Mesenteric fat pad (tissue), 1 donor: ENCODE data around the gene TRPC3. TPM values are rescaled to one million over a fixed set of nuclear protein-coding genes. Genes with fewer than 3 reads are reported as not detected.

Experiments
- DNase-seq: peaks from one replicate; pipeline ENCODE4 v3.0.0-alpha.2; 2020; ENCODE audit warnings: low spot score
- long read RNA-seq: library from polyadenylated mRNA; unstranded; transcript quantifications from one replicate; pipeline ENCODE4 v2.0.0, GENCODE V29; 2020
- total RNA-seq: library from RNA; stranded (reverse); fragmentation: NEBNext Ultra II Directional; extraction: Animal tissue kit (Norgen Biotek cat#: 25700); gene quantifications from one replicate; pipeline ENCODE4 v1.2.1, GENCODE V29; 2021
- donor health status: DM: yes; HTN: yes; CAD: no.

TRPC3 gene
- 0.48 TPM for total RNA-seq
- long read RNA-seq, partial matches to known transcripts, result 0 of 1 reads
- long read RNA-seq, other reads (novel, unspliced or antisense), result 1 of 1 reads

- no peak for DNase-seq
These were observed at the start of gene TRPC3 for GRCh38 chr4:121951521-121952110. TRPC3 (minus strand) TSS chr4:121952060; CDS start chr4:121951680, 380 bp downstream.

DNA sequence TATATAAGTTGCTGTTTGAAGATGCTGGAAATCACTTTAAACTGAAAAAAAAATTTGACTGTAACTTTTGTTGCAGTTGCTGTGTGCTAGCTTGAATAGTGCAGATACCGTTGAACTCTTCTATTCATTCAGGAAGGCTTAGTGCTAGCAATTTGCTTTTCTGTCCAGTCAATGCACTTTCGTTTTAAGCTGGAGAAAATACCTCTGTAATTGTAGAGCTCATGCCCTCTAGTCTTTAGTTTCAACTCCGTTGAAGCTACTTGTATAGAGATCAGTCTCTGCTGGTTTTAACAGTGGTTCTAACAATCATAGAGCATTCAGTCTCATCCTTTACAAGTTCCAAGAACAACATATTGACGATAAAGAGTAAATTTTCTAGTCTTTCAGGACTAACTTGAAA, 49.0 kb upstream of the TRPC3 start:
- no peak for DNase-seq

- DNase-seq, result no peak
These were observed 46.2 kb upstream of the TRPC3 start for GRCh38 chr4:121998024-121998423.

GRCh38 chr4:121995790-121996537, 44.1 kb upstream of the TRPC3 start:
- no peak for DNase-seq

- DNase-seq, result no peak
These were observed 40.1 kb upstream of the TRPC3 start for GRCh38 chr4:121991968-121992367.

DNA sequence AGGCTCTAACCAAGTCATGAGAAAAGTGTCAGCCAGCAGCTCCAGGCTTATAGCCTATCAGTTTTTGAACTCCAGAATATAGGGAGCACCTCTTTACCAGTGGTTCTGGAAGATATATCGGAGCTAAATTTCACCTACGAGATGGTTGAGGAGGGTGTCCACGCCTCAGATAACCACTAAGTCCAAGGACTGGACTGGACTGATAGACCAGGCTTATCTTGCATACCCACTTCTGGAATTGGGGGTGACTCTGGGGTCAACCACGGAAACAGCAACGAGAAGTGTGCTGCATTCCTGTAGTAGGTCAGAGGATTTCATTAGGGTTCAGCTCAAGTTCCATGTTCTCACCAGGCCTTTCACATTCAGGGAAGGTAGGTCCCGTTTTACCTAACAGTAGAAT, 38.6 kb upstream of the TRPC3 start:
- DNase-seq, result no peak

DNA sequence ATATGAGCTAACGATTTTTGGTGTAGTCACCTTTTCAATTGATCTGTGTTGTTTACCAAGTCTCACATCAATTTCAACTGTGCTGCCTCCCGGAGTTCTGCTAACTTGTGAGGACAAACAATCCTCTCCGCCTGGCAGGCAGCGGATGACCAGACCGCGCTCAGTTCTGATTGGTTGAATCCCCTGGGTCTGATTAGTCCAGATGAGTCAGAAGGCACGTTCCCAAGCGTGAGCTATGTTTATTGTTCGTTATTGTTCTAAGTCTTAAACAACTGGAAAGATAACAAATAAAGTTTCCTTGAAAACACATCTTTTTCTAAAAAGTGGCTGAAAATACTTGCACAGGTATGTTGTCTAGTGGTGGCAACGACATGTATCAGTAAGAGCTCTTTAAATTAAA, 37.9 kb upstream of the TRPC3 start:
- DNase-seq, result no peak

DNA sequence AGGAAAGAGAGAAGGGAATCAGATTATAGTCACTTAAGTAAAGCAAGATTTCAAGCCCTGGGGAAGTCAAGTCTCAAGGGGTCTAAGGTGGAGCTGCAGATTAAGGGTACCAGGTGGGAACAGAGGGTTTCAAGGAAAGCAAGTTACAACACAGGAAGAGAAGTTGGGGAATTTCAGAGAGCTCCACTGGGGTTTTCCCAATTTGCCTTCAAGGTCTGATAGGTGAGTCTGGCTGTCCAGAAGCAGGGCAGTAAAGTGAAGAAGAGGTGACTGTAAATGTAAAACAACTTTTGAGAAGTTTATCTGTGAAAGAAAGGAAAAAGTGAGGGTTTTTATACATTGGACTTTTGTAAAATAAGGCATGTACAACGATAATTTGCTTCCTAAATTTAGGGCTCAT, 37.1 kb upstream of the TRPC3 start:
- no peak for DNase-seq

- DNase-seq, result no peak
These were observed 28.8 kb upstream of the TRPC3 start for GRCh38 chr4:121980643-121981042.

GRCh38 chr4:121978172-121978516, 26.3 kb upstream of the TRPC3 start:
- no peak for DNase-seq

- DNase-seq, result no peak
These were observed 25.7 kb upstream of the TRPC3 start for GRCh38 chr4:121977251-121978171.

DNA sequence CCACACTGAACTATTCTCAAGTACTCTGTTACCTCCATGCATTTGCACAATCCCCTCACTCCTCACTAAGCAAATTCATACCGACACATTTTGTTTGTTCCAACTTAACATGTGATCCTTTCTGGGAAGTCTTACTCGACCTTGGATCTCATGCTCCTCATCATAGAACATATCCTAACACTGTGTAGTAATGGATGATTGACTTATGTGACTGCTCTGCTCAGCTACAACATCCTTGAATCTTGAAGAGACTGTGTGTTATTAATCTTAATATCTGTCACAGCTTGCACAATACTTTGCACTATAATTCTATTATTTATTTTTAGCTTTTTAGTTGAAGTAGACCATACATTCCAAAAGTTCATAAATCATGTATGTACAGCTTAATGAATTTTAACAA, 23.9 kb upstream of the TRPC3 start:
- no peak for DNase-seq

DNA sequence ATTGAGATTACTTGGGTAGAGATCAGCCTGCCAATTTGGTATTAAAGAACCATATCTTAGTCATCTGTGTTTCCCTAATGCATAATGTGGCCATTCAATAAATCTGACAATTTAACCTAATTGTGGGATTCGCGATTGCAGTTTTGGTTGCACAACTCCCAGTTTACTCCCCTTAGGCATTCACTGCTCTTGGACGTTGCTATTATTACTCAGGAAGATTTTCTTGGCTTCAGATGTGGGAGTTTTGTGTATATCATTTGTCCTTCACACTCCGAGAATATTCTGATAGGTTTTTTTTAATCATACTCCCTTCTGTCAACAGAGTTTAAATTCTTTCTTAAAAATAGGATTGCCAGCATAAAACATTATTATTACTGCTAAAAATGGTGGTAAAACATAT, 22.0 kb upstream of the TRPC3 start:
- no peak for DNase-seq

DNA sequence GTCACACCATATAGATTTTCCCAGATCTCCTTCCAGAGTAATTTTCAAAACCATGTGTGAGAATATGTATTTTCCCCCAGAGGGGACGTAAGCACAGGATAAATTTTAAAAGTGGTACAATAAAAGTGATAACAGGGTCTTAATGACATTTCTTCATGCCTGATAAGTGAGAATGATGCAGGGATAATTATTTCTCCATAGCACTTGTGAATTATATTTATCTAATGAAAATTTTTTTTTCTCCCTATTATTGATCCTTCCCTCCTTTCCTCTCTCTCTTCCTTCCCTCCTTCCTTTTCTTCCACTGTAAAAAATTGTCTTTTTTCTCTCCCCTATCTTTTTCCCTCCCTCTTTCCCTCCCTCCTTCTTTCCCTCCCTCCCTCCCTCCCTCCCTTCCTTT, 17.0 kb upstream of the TRPC3 start:
- no peak for DNase-seq

GRCh38 chr4:121964958-121965357, 13.1 kb upstream of the TRPC3 start:
- no peak for DNase-seq

- no peak for DNase-seq
These were observed 9.0 kb upstream of the TRPC3 start for GRCh38 chr4:121960818-121961217.

DNA sequence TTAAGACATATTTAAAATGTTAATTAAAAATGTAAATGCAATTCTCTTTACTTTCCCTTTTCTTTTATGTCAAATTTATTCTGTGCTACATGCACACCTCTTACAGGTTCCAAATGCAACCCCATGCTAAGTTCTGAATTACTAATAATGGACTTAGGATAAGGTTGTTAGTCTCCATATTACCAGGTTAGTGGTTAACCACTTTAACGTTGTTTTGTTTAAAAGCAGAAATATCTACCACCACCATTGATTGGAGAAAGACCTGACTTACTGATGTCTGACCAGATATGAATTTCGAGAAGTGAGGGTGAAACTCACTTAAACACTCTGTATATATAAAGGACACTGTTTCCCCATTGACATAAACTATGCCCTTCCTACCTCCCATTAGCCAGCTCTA, 6.9 kb upstream of the TRPC3 start:
- no peak for DNase-seq

DNA sequence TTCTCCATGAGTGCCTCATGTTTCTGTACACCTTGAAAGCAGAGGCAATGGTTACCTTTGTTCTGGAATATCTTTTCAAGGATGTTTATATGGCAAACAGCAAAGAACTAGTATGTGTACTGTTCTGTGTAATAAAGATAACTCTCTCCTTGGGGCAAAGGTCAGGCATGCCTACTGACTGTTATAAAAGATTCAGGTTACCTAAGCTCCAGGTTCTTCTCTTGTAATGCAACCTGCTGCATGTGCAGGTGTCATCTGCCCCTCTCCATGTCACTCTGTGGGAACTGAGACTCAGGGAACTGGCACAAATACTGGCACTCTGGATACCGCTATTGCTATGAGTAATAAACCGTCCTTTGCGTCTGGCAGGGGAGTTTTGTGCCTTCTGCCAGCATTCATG, 5.4 kb upstream of the TRPC3 start:
- DNase-seq, result no peak

DNA sequence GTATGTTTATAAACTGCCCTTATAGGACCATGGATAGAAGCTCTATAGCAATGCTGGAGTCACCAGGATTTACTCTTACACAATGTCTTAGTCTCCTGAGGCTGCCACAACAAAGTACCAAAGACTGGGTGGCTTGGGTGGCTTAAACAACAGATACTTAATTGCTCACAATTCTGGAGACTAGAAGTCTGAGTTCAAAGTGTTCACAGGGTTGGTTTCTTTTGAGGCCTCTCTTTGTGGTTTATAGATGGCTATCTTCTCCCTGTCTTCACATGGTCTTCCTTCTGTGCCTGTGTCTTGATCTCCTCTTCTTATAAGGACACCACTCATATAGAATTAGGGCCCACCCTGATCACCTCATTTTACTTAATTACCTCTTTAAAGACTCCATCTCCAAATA, 2.0 kb upstream of the TRPC3 start:
- no peak for DNase-seq

DNA sequence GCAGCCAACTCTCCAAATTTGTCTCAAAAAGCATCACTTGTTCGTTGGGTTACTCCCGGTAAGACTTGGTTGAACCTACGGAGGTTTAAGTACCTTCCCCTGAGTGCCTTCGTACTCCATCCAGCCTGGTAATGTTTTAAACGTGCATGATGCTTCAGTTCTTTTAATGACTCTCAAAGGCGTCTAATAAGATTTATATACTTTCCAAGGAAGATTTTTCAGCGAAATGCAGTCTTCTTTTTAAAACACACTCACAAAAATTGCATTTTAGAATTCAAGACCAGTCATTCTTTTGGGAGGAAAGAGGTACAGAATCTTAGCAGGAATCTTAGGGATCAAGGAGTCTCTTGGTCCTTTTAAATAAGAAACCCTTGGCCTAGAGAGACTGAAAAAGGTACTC, 430 bp upstream of the TRPC3 start:
- no peak for DNase-seq

DNA sequence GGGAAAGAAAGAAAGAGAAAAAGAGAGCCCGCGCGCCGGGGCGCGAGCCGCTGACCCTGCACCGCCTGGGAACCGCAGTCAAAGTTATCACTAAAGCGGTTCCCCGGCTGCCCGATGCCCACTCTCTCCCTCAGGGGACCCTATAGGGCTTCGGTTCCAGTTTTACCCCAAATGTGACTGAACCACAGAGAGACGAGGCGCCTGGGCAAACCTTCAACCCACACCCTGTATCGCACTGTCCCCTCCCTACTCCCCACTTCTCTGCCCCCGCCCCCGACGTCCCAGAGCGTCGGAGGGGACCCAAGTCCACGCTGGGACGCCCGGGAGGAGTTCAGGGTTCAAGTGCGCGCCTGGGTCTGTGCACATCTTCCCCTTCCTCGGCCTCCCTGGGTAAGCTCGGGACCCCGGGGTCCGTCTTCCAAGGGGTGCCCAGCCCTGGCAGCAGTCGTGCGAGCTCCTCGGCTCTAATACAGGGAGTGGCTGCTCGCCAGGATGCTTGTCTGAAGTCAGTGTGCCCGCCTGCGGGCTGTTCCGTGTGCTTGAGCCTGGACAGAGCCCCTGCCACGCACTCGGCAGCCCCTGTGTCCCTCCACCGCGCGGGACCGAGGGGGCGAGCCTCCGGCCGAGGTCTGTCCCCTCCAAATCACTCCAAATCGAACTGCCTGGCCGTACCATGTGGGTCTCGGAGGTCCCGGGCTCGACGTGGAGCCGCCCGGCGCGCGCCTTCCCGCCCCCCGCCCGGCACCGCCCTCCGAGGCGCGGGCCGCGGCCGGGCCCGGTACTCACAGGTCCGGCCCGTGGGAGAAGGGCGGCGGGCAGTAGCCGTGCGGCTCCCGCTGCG, 960 bp downstream of the TRPC3 start:
- no peak for DNase-seq
